ENCODE data around the gene CPT1B. TPM values are rescaled to one million over a fixed set of nuclear protein-coding genes. Genes with fewer than 3 reads are reported as not detected.
A peak's percentile ranks its signal among the peaks of the same experiment; 100 is the strongest.

The CPT1B gene
- total and polyA plus RNA-seq, 2 of the 4 experiments (the other 2 are of a cell fraction): 0.36 to 1.8 TPM

DNA sequence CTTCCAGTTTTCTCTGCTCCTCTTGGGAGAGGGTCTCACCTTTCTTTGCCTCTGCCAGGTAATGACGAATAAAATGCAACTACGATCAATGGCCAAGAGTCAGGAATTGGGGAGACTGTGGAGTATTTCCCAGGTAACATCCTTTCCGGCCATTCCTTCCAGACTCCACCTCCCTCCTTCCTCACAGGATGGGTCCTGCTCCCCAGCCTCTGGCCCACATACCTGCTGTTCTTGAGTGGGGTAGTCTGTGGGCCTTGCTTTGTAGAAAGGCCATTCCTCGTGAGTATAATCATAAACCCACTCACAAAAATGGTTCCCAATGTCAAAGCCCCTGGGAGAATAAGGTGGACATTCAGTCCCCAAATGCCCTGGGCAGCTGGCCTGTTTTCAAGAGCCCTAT lies 1.5 kb upstream of the CPT1B start:
- DNase-seq: no peak
- CTCF ChIA-PET: no interaction called here

More for the DNA sequence above, 1.5 kb upstream of the CPT1B start:
- Histone ChIP-seq H3K9ac (ENCODE audit: low read depth, low read length) (no peak overlapping the region), H3K27me3 (ENCODE audit: control insufficient read depth, insufficient read depth, low read length) (no peaks in the 10 kb centered on the region), H3K56ac (ENCODE audit: extremely low read depth, insufficient read depth, low read length) (no peak overlapping the region), H2BK5ac (ENCODE audit: low read depth, low read length, poor library complexity, severe bottlenecking) (no peak overlapping the region), H3K36me3 (ENCODE audit: control insufficient read depth, insufficient read depth, low read length) (peaks cover 4% of the 10 kb centered on the region; the same call in 1 of the 2 replicates), H2BK15ac (ENCODE audit: low read depth, low read length) (no peak overlapping the region), H2BK120ac (ENCODE audit: low read depth, low read length) (no peak overlapping the region), H3K9me3 (ENCODE audit: control insufficient read depth, insufficient read depth, low read length) (no peaks in the 10 kb centered on the region), H2AK9ac (replicated peaks; ENCODE audit: low read depth, low read length, poor library complexity) (no peak overlapping the region), H3K14ac (replicated peaks; ENCODE audit: low read depth, low read length) (no peak overlapping the region), H4K91ac (ENCODE audit: insufficient read depth, low read depth, low read length) (no peak overlapping the region), H3K79me1 (ENCODE audit: low read depth in 1 of 2, low read length in 2 of 2) (peaks cover 18 to 39% of the 10 kb centered on the region in 2 experiments), H3K4me3 (ENCODE audit: insufficient read depth, low read depth, low read length) (no peak overlapping the region), H3K4me2 (ENCODE audit: low read depth, low read length) (no peak overlapping the region), H3K18ac (ENCODE audit: low read depth, low read length) (no peak overlapping the region), H2AFZ (replicated peaks; ENCODE audit: low read length, poor library complexity) (no peak overlapping the region), H2AK5ac (ENCODE audit: low read depth, low read length) (0 out of 2 replicates have a peak overlapping the region, but pooled peaks have one; percentile 24), H3K23ac (ENCODE audit: low read depth, low read length) (no peak overlapping the region), H3K4ac (ENCODE audit: low read depth, low read length) (no peak overlapping the region), H4K5ac (ENCODE audit: low read depth, low read length) (no peak overlapping the region), H4K8ac (ENCODE audit: low read depth in 2 of 2, low read length in 2 of 2) (no peak overlapping the region), H2BK20ac (ENCODE audit: low read depth, low read length) (no peak overlapping the region), H3K9me1 (ENCODE audit: insufficient read depth, low read length) (peaks cover 28% of the 10 kb centered on the region), H3K4me1 (ENCODE audit: control insufficient read depth, insufficient read depth, low read length) (peaks cover 17% of the 10 kb centered on the region), H4K20me1 (ENCODE audit: insufficient read depth, low read length) (no peaks in the 10 kb centered on the region; the same call in 1 of the 2 replicates), H3K27ac (ENCODE audit: insufficient read depth, low read length) (no peak overlapping the region)
- in situ Hi-C loops (cut with MboI; ENCODE audit: low sequenced_read_pairs) (loop anchor here (5.0 kb wide), 1 partner anchor 52 kb away; the partner anchor contains the start of gene SCO2), intact Hi-C loops (cut with micrococcal nuclease) (loop anchor here (5.0 kb wide), 2 partner anchors 43 to 52 kb away; partner anchors contain the start of gene SCO2), dilution Hi-C loops (cut with HindIII; ENCODE audit: low sequenced_read_pairs, unreplicated experiment) (no loop called here)
- ATAC-seq (ENCODE audit: low read depth): no peak
- POLR2A ChIA-PET (ENCODE audit: unreplicated experiment): no interaction called here
- TF ChIP-seq MAZ (IDR thresholded peaks at IDR 0.05; ENCODE audit: borderline replicate concordance, low read depth, low read length) (no peak), MAFK (IDR thresholded peaks at IDR 0.05; ENCODE audit: low read depth, low read length) (no peak), RFX5 (IDR thresholded peaks at IDR 0.05; ENCODE audit: low read depth, low read length) (no peak), NFE2L2 (IDR thresholded peaks at IDR 0.05; ENCODE audit: low read depth, low read length) (no peak), RAD21 (IDR thresholded peaks at IDR 0.05; ENCODE audit: low read length) (no peak), FOS (IDR thresholded peaks at IDR 0.05; ENCODE audit: low read depth, low read length) (no peak), CEBPB (IDR thresholded peaks at IDR 0.05; ENCODE audit: low read depth, low read length) (no peak), SMC3 (IDR thresholded peaks at IDR 0.05; ENCODE audit: low read depth, low read length) (no peak), POLR2A (IDR thresholded peaks at IDR 0.05; ENCODE audit: low read depth, low read length) (no peak), CHD1 (IDR thresholded peaks at IDR 0.05; ENCODE audit: low read depth, low read length) (no peak), MXI1 (IDR thresholded peaks at IDR 0.05; ENCODE audit: borderline replicate concordance, low read depth, low read length) (no peak), RCOR1 (IDR thresholded peaks at IDR 0.05; ENCODE audit: insufficient replicate concordance, low read length) (no peak), BHLHE40 (IDR thresholded peaks at IDR 0.05; ENCODE audit: low read depth, low read length) (no peak)
- TF ChIP-seq, protein P1, sequence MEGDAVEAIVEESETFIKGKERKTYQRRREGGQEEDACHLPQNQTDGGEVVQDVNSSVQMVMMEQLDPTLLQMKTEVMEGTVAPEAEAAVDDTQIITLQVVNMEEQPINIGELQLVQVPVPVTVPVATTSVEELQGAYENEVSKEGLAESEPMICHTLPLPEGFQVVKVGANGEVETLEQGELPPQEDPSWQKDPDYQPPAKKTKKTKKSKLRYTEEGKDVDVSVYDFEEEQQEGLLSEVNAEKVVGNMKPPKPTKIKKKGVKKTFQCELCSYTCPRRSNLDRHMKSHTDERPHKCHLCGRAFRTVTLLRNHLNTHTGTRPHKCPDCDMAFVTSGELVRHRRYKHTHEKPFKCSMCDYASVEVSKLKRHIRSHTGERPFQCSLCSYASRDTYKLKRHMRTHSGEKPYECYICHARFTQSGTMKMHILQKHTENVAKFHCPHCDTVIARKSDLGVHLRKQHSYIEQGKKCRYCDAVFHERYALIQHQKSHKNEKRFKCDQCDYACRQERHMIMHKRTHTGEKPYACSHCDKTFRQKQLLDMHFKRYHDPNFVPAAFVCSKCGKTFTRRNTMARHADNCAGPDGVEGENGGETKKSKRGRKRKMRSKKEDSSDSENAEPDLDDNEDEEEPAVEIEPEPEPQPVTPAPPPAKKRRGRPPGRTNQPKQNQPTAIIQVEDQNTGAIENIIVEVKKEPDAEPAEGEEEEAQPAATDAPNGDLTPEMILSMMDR (conservative IDR thresholded peaks at IDR 0.05; ENCODE audit: low read depth, low read length): no peak
- TF ChIP-seq, protein P2, sequence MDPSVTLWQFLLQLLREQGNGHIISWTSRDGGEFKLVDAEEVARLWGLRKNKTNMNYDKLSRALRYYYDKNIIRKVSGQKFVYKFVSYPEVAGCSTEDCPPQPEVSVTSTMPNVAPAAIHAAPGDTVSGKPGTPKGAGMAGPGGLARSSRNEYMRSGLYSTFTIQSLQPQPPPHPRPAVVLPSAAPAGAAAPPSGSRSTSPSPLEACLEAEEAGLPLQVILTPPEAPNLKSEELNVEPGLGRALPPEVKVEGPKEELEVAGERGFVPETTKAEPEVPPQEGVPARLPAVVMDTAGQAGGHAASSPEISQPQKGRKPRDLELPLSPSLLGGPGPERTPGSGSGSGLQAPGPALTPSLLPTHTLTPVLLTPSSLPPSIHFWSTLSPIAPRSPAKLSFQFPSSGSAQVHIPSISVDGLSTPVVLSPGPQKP (IDR thresholded peaks at IDR 0.05; ENCODE audit: borderline replicate concordance, low read depth, low read length): no peak
- TF ChIP-seq, protein P3, sequence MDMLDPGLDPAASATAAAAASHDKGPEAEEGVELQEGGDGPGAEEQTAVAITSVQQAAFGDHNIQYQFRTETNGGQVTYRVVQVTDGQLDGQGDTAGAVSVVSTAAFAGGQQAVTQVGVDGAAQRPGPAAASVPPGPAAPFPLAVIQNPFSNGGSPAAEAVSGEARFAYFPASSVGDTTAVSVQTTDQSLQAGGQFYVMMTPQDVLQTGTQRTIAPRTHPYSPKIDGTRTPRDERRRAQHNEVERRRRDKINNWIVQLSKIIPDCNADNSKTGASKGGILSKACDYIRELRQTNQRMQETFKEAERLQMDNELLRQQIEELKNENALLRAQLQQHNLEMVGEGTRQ (IDR thresholded peaks at IDR 0.05; ENCODE audit: low read depth, low read length): no peak
- WGBS, 2 experiments (ENCODE audit: extremely low coverage in 2 of 2, insufficient read length in 1 of 2): no CpG with 5 or more reads among the region's 4 CpGs
- no TSS peak for BruUV-seq (replicated peaks)

Measured in IMR-90 (cell line).